Pancreas (tissue), 10 donors: ENCODE measurements around the gene SALL4. TPM values are rescaled to one million over a fixed set of nuclear protein-coding genes. Genes with fewer than 3 reads are reported as not detected.
"Not testable (repeated sequence)": the region's sequence is repeated elsewhere in the genome, so short reads cannot be mapped to it uniquely, and the experiment has no call there.

Experiments used
- ATAC-seq, 4 donors: fragments of 200-7000 bp; cut with Tn5 transposase; one replicate each; pipeline versions ENCODE4 v1.8.0 to v1.9.1; 2020; ENCODE audit warnings: mild to moderate bottlenecking in 4 of 4, moderate library complexity in 4 of 4
- DNase-seq, 6 donors: peaks; one replicate each; pipeline ENCODE4 v3.0.0-alpha.2; 2020
- FAIRE-seq: peaks from 2 replicates; lab custom pipeline; 2012; peaks lifted over from hg19 to GRCh38; lab: Jason Lieb, UNC
- H3K27ac ChIP-seq, 4 donors: fragments of 200-600 bp; sonication (generic); 1 replicate in 3 of 4; 2 replicates in 1 of 4; pipeline versions ENCODE4 v1.5.0 to v1.8.0; 2020
- H3K27me3 ChIP-seq, 4 donors: fragments of 200-600 bp; one replicate each; pipeline ENCODE4 v1.8.0; 2021
- H3K36me3 ChIP-seq, 3 donors: fragments of 200-600 bp; sonication (generic) in 1 of 3; one replicate each; pipeline versions ENCODE4 v1.5.0 to v1.8.0; 2020 to 2021
- H3K4me1 ChIP-seq, 3 donors: fragments of 200-600 bp; one replicate each; pipeline ENCODE4 v1.8.0; 2021
- H3K4me3 ChIP-seq, 4 donors: fragments of 200-600 bp; sonication (generic) in 2 of 4; one replicate each; pipeline versions ENCODE4 v1.5.0 to v1.8.0; 2020 to 2021
- H3K9me3 ChIP-seq, 4 donors: fragments of 200-600 bp; one replicate each; pipeline ENCODE4 v1.8.0; 2021
- CTCF ChIP-seq, 4 donors: fragments of 200-600 bp; sonication (generic) in 3 of 4; IDR thresholded peaks; one replicate each; pipeline versions ENCODE4 v1.5.0 to v1.8.0; 2021; ENCODE audit warnings: antibody characterized with exemption in 4 of 4
- WGBS, 2 donors: extraction: QIAGEN DNeasy Blood & Tissue Kit; methylation state at CpG; one replicate each; pipeline ENCODE4 v1.1.7; 2013; 5-methylcytosine and 5-hydroxymethylcytosine counted together
- intact Hi-C, 3 donors: fragments of 100-400 bp; cut with DNase I; formaldehyde crosslinking; loops; one replicate each; pipeline versions ENCODE4 v1.11.1 to v1.14.2; 2022
- polyA plus RNA-seq, 2 donors: library from polyadenylated mRNA; stranded (reverse); fragments of 200-250 nt; gene quantifications; one replicate each; pipeline ENCODE4 v1.2.3, GENCODE V29; 2013
- total RNA-seq, 6 donors: library from RNA; stranded (reverse); fragmentation: NEBNext Ultra II Directional in 4 of 6; extraction: Animal tissue kit (Norgen Biotek cat#: 25700) in 4 of 6; gene quantifications; one replicate each; pipeline versions ENCODE4 v1.2.1 to v1.2.4, GENCODE V29; 2021 to 2023
- donor health status: healthy with polysubstance abuse.
- donor health status: DM: no; HTN: no; CAD: no; lungs with moderate emphysema.
- donor health status: DM: no; HTN: no; CAD: no.
- donor health status: control.
- donor health status: control.
- donor health status: Bipolar disorder and iron deficiency.
- donor health status: DM: yes; HTN: yes; CAD: no.
- donor health status: DM: no; HTN: no; CAD: no.
- donor health status: DM: no; HTN: no; CAD: no.
- donor health status: DM: yes; HTN: yes; CAD: no.

SALL4 gene
- total and polyA plus RNA-seq, 8 donors: 1.1 to 3.0 (median 1.9) TPM

- ATAC-seq: no peak
- no peaks in the 10 kb centered on the region for H3K4me1 ChIP-seq
- WGBS, 2 donors: 82 to 86% methylated on average over 15 of the region's 15 CpGs
- no peaks in the 10 kb centered on the region for H3K36me3 ChIP-seq
- no peak overlapping the region for H3K4me3 ChIP-seq
- no peak for DNase-seq
- no peaks in the 10 kb centered on the region for H3K9me3 ChIP-seq
- intact Hi-C loops: no loop called here
- FAIRE-seq: no peak
- no peak for TF ChIP-seq CTCF (IDR thresholded peaks at IDR 0.05)
- no peak overlapping the region for H3K27ac ChIP-seq
- no peaks in the 10 kb centered on the region for H3K27me3 ChIP-seq
Observed at GRCh38 chr20:51784299-51784698, 18.0 kb downstream of the SALL4 start.

- H3K9me3 ChIP-seq, intact Hi-C loops, H3K4me1 ChIP-seq, H3K27me3 ChIP-seq, H3K4me3 ChIP-seq, DNase-seq, H3K27ac ChIP-seq, ATAC-seq, FAIRE-seq, H3K36me3 ChIP-seq: not testable (repeated sequence)
- 88% methylated on average over 4 of the region's 4 CpGs for WGBS, 2 donors
Observed at GRCh38 chr20:51778229-51778759, 24.0 kb downstream of the SALL4 start.

GRCh38 chr20:51775241-51775640 is 27.1 kb downstream of the SALL4 start:
- no peak overlapping the region for H3K4me3 ChIP-seq
- no peak for TF ChIP-seq CTCF (IDR thresholded peaks at IDR 0.05)
- ATAC-seq: no peak
- intact Hi-C loops: no loop called here
- H3K27me3 ChIP-seq: no peaks in the 10 kb centered on the region
- H3K9me3 ChIP-seq: no peaks in the 10 kb centered on the region
- WGBS, 2 donors: 55 to 72% methylated on average over 1 of the region's 1 CpG
- DNase-seq: no peak
- no peak overlapping the region for H3K27ac ChIP-seq
- H3K4me1 ChIP-seq: no peaks in the 10 kb centered on the region
- FAIRE-seq: no peak
- no peaks in the 10 kb centered on the region for H3K36me3 ChIP-seq

- Histone ChIP-seq H3K27ac (no peak overlapping the region), H3K36me3 (no peaks in the 10 kb centered on the region), H3K4me3 (no peak overlapping the region), H3K9me3 (no peaks in the 10 kb centered on the region), H3K4me1 (no peaks in the 10 kb centered on the region), H3K27me3 (no peaks in the 10 kb centered on the region)
- DNase-seq (no peak), FAIRE-seq (no peak), ATAC-seq (no peak)
- WGBS, 2 donors: 86 to 90% methylated on average over 4 of the region's 4 CpGs
- TF ChIP-seq CTCF (IDR thresholded peaks at IDR 0.05): no peak
- intact Hi-C loops: no loop called here
Observed at GRCh38 chr20:51772236-51772635, 30.1 kb downstream of the SALL4 start.

GRCh38 chr20:51769976-51770615 is 32.2 kb downstream of the SALL4 start:
- no peak for TF ChIP-seq CTCF (IDR thresholded peaks at IDR 0.05)
- no peak for ATAC-seq
- Histone ChIP-seq H3K9me3 (no peaks in the 10 kb centered on the region), H3K27ac (no peak overlapping the region), H3K4me1 (no peaks in the 10 kb centered on the region), H3K36me3 (no peaks in the 10 kb centered on the region), H3K27me3 (no peaks in the 10 kb centered on the region), H3K4me3 (no peak overlapping the region)
- intact Hi-C loops: no loop called here
- DNase-seq: no peak
- no peak for FAIRE-seq
- 88 to 92% methylated on average over 9 of the region's 9 CpGs for WGBS, 2 donors
